ENCODE measurements around the gene ITM2A.
A peak's percentile ranks its signal among the peaks of the same experiment; 100 is the strongest.

Gene ITM2A
- 0 to 1.1 (median 0) reads per million in 18 experiments for total RNA-seq

GRCh38 chrX:79366873-79367749 is at the start of gene ITM2A:
Gene ITM2A, minus strand, starts transcription at chrX:79367334. Its CDS starts 119 bp downstream, at chrX:79367215.
- peak in 1 of 2 donors; percentile 1 for DNase-seq

GRCh38 chrX:79415056-79415455 is 47.9 kb upstream of the ITM2A start:
- DNase-seq: no peak

GRCh38 chrX:79413963-79414362 is 46.8 kb upstream of the ITM2A start:
- DNase-seq: no peak

- no peak for DNase-seq
Measured at GRCh38 chrX:79412972-79413371, 45.8 kb upstream of the ITM2A start.

GRCh38 chrX:79412166-79412565 is 45.0 kb upstream of the ITM2A start:
- no peak for DNase-seq

- no peak for DNase-seq
Measured at GRCh38 chrX:79409657-79410056, 42.5 kb upstream of the ITM2A start.

GRCh38 chrX:79408623-79409322 is 41.6 kb upstream of the ITM2A start:
- no peak for DNase-seq

GRCh38 chrX:79400623-79401022 is 33.5 kb upstream of the ITM2A start:
- DNase-seq: no peak

- no peak for DNase-seq
Measured at GRCh38 chrX:79375340-79375739, 8.2 kb upstream of the ITM2A start.

- no peak for DNase-seq
Measured at GRCh38 chrX:79371640-79372039, 4.5 kb upstream of the ITM2A start.

- DNase-seq: no peak
Measured at GRCh38 chrX:79371101-79371500, 4.0 kb upstream of the ITM2A start.

GRCh38 chrX:79369871-79370270 is 2.7 kb upstream of the ITM2A start:
- DNase-seq: no peak

- no peak for DNase-seq
Measured at GRCh38 chrX:79368441-79368840, 1.3 kb upstream of the ITM2A start.

GRCh38 chrX:79367907-79368306 is 773 bp upstream of the ITM2A start:
- DNase-seq: no peak

- DNase-seq: no peak
Measured at GRCh38 chrX:79366556-79366872, 620 bp downstream of the ITM2A start.

GRCh38 chrX:79365591-79365990 is 1.5 kb downstream of the ITM2A start:
- no peak for DNase-seq

- DNase-seq: no peak
Measured at GRCh38 chrX:79364306-79364705, 2.8 kb downstream of the ITM2A start.

GRCh38 chrX:79361192-79361870 is 5.8 kb downstream of the ITM2A start:
- DNase-seq: no peak

- no peak for DNase-seq
Measured at GRCh38 chrX:79336869-79337815, 30.0 kb downstream of the ITM2A start.

- no peak for DNase-seq
Measured at GRCh38 chrX:79330022-79330421, 37.1 kb downstream of the ITM2A start.

- no peak for DNase-seq
Measured at GRCh38 chrX:79325263-79325958, 41.7 kb downstream of the ITM2A start.
